GM12864 (cell line): ENCODE results near the gene PPY.
A peak's percentile ranks its signal among the peaks of the same experiment; 100 is the strongest.
"Not testable (repeated sequence)": the region's sequence is repeated elsewhere in the genome, so short reads cannot be mapped to it uniquely, and the experiment has no call there.

ENCODE experiments used
- DNase-seq: peaks from one replicate; pipeline ENCODE4 v3.0.0-alpha.2; 2011; ENCODE audit warnings: low read depth
- H3K4me3 ChIP-seq: 2 replicates; pipeline ENCODE4 v1.5.1; 2011; ENCODE audit warnings: mild to moderate bottlenecking, low read depth, low read length, control low read depth
- TF ChIP-seq, protein P1 (sequence below): IDR thresholded peaks from 2 replicates; pipeline ENCODE4 v1.5.1; 2011; ENCODE audit warnings: low read depth, mild to moderate bottlenecking, moderate library complexity, low read length, control low read depth, inconsistent platforms; ENCODE audit errors: missing control alignments

PPY gene

DNA sequence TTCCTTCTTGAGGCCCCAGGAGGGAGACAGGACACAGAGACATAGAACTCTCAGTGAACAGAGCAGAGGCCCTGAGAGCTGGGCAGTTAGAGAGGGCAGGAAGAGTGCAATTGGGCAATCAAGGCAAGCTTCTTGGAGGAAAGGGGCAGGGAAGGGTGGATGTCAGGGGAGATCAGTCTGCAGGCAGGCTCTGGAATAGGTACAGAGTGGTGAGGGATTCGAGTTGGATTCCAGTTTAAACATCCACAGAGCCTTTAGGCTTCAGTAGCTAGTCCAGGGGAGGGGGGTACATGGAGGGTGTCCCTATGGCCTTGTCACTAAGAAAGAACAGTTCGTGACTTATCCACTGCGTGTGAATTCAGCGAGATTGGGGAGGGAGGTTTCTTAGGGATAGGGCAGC, 9.5 kb upstream of the PPY start:
- TF ChIP-seq, protein P1, sequence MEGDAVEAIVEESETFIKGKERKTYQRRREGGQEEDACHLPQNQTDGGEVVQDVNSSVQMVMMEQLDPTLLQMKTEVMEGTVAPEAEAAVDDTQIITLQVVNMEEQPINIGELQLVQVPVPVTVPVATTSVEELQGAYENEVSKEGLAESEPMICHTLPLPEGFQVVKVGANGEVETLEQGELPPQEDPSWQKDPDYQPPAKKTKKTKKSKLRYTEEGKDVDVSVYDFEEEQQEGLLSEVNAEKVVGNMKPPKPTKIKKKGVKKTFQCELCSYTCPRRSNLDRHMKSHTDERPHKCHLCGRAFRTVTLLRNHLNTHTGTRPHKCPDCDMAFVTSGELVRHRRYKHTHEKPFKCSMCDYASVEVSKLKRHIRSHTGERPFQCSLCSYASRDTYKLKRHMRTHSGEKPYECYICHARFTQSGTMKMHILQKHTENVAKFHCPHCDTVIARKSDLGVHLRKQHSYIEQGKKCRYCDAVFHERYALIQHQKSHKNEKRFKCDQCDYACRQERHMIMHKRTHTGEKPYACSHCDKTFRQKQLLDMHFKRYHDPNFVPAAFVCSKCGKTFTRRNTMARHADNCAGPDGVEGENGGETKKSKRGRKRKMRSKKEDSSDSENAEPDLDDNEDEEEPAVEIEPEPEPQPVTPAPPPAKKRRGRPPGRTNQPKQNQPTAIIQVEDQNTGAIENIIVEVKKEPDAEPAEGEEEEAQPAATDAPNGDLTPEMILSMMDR: no peak
- DNase-seq: no peak
- no peak overlapping the region for H3K4me3 ChIP-seq

- no peak overlapping the region for H3K4me3 ChIP-seq
- no peak for DNase-seq
- TF ChIP-seq, protein P1: no peak
Measured at GRCh38 chr17:43950554-43950953, 8.3 kb upstream of the PPY start.

GRCh38 chr17:43949781-43950180, 7.5 kb upstream of the PPY start:
- TF ChIP-seq, protein P1: no peak
- no peak overlapping the region for H3K4me3 ChIP-seq
- no peak for DNase-seq

GRCh38 chr17:43946781-43947180, 4.5 kb upstream of the PPY start:
- DNase-seq: no peak
- TF ChIP-seq, protein P1: no peak
- H3K4me3 ChIP-seq: no peak overlapping the region

DNA sequence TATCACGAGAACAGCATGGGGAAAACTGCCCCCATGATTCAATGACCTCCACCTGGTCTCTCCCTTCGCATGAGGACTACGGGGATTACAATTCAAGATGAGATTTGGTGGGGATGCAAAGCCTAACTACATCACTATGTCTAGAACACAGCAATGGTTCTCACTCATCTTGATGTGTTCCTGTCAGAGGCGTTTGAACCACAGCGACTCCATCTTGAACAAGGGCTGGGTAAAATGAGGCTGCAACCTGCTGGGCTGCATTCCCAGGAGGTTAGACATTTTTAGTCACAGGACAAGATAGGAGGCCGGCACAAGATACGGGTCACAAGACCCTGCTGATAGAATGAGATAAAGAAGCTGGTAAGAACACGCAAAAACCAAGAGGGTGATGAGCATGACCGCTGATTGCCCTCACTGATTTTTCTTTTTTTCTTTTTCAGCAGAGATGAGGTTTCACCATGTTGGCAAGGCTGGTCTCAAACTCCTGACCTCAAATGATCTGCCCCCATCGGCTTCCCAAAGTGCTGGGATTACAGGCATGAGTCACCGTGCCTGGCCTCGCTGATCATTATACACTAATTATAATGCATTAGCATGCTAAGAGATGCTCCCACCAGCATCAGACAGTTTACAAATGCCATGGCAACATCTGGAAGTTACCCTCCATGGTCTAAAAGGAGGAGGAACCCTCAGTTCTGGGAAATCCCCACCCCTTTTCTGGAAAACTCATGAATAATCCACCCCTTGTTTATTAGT, 3.0 kb upstream of the PPY start:
- TF ChIP-seq, protein P1: no peak
- no peak overlapping the region for H3K4me3 ChIP-seq
- no peak for DNase-seq

DNA sequence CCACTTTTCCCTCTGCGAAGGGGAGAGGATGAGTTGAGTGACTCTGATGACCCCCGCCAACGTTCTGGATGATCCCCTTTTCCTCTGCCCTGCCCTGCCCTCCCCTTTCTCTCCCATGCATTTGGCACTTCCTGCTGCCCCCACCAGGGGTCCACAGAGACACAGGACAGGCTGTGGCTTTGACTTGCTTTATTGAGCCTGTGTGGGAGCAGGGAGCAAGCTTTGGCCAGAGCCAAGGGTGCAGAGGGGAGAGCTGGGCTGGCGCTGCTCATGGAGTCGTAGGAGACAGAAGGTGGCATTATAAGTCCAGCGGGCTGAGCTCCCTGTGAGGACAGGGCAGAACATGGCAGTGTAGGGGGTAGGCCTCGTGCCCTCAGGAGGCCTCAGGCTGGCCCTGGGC, 1.6 kb downstream of the PPY start:
- H3K4me3 ChIP-seq: no peak overlapping the region
- no peak for DNase-seq
- TF ChIP-seq, protein P1: peak; percentile 46

- DNase-seq: no peak
- TF ChIP-seq, protein P1: no peak
- H3K4me3 ChIP-seq: no peak overlapping the region
Measured at GRCh38 chr17:43939886-43940285, 2.4 kb downstream of the PPY start.

GRCh38 chr17:43939452-43939851, 2.8 kb downstream of the PPY start:
- DNase-seq, H3K4me3 ChIP-seq: not testable (repeated sequence)
